ENCODE data around the gene MECP2. TPM values are rescaled to one million over a fixed set of nuclear protein-coding genes. Genes with fewer than 3 reads are reported as not detected.

Gene MECP2
- 65.7 TPM for total RNA-seq

GRCh38 chrX:154097589-154098541 lies at the start of gene MECP2:
Gene MECP2, minus strand, starts transcription at chrX:154097717.

DNA sequence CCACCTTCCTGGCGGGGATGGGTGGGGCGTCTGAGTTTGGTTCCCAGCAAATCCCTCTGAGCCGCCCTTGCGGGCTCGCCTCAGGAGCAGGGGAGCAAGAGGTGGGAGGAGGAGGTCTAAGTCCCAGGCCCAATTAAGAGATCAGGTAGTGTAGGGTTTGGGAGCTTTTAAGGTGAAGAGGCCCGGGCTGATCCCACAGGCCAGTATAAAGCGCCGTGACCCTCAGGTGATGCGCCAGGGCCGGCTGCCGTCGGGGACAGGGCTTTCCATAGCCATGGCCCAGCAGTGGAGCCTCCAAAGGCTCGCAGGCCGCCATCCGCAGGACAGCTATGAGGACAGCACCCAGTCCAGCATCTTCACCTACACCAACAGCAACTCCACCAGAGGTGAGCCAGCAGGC lies 46.5 kb upstream of the MECP2 start, which contains the start of gene OPN1LW:
Gene OPN1LW (plus strand): TSS at position 234 of the 400 bp plus-strand sequence. CDS start 41 bp downstream, at position 275.

DNA sequence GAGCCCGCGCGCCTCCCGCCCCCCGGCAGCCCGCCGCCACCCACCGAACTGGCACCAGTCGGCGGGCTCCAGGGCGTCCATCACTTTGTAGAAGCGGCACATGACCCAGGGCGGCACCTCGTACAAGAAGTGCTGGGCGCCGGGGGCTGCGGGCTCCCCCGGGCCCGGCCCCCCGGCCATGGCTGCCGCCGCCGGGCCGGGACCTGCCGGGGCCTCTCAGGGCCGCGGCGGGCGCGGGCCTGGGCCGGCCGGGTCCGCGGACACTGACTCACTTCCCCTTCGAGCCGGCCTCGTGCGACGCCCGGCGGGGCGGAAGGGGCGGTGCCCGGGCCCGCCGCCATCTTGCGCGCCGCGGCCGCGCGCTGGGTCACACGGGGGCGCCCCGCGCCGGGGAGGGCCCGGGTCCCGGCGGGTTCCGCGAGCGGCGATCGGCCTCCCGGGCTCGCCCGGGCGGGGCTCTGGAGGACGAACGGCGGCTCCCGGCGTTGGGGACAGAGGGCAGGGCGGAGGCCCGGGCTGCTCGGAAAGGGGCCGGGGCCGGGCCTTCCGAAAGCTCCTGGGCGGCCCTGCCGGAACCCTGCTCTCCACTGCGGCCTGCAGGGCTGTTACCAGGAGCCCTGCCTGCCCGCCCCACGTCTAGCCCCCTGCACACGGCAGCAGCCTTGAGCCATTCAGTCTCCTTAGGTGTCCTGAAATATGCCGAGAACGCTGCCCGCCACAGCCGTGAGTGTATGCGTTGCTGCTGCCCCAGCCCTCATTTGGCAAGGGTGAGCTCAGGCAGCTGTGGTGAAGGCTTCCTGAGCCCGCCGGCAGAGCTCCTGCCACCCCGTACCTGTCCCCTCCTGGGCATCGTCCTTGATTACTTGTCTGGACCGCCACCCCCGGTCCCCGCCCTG lies 77.6 kb downstream of the MECP2 start, which contains the start of gene IRAK1:
Gene IRAK1 (minus strand): TSS at position 270 of the 896 bp plus-strand sequence. CDS start 90 bp downstream, at position 180.

GRCh38 chrX:153972368-153973126 lies 125.0 kb downstream of the MECP2 start, which contains the start of gene TMEM187:
Gene TMEM187, plus strand, starts transcription at chrX:153972754. Its CDS starts 9,309 bp downstream, at chrX:153982063.

Small RNA genes lying within 50 kb of the gene (small RNA-seq; reads per million reads assigned to genes)
- not detected for gene MIR3202-1 (ENCODE audit: low replicate concordance)

Other genes with a start within 250 kb of the MECP2 start
- gene L1CAM, start 211.5 kb downstream of the MECP2 start, total RNA-seq = 195 TPM
- gene AVPR2, start 193.0 kb downstream of the MECP2 start, total RNA-seq = not detected
- 6.9 TPM for gene ARHGAP4, start 171.5 kb downstream of the MECP2 start, total RNA-seq
- 37.2 TPM for gene NAA10, start 162.7 kb downstream of the MECP2 start, total RNA-seq
- 4.1 TPM for gene RENBP, start 153.1 kb downstream of the MECP2 start, total RNA-seq
- 26.0 TPM for gene HCFC1, start 125.9 kb downstream of the MECP2 start, total RNA-seq
- 1.9 TPM for gene TMEM187, start 125.0 kb downstream of the MECP2 start, total RNA-seq
- 12.2 TPM for gene IRAK1, start 77.8 kb downstream of the MECP2 start, total RNA-seq
- gene OPN1LW, start 46.5 kb upstream of the MECP2 start, total RNA-seq = not detected
- not detected for gene OPN1MW, start 84.9 kb upstream of the MECP2 start, total RNA-seq
- not detected for gene OPN1MW2, start 122.0 kb upstream of the MECP2 start, total RNA-seq
- not detected for gene OPN1MW3, start 159.9 kb upstream of the MECP2 start, total RNA-seq
- gene TEX28, start 197.4 kb upstream of the MECP2 start, total RNA-seq = not detected
- 1.9 TPM for gene TKTL1, start 198.1 kb upstream of the MECP2 start, total RNA-seq

Measured in parietal lobe (tissue), 2 donors.